Measurements from ENCODE around the gene FASTKD3. TPM values are rescaled to one million over a fixed set of nuclear protein-coding genes. Genes with fewer than 3 reads are reported as not detected.

FASTKD3 gene
- total RNA-seq, 1 donor from 2014 or later = 5.8 TPM

- H3K27me3 Mint-ChIP-seq (ENCODE audit: unreplicated experiment) = no peaks in the 10 kb centered on the region
- H3K4me1 Mint-ChIP-seq (ENCODE audit: unreplicated experiment) = peaks cover 10% of the 10 kb centered on the region
- peaks cover 38% of the 10 kb centered on the region for H3K36me3 Mint-ChIP-seq (ENCODE audit: unreplicated experiment)
- no peaks in the 10 kb centered on the region for H3K9me3 Mint-ChIP-seq (ENCODE audit: unreplicated experiment)
- DNase-seq (ENCODE audit: extremely low spot score, unreplicated experiment) = no peak
- peak overlapping the region; percentile 77 for H3K27ac Mint-ChIP-seq (ENCODE audit: unreplicated experiment)
- peak; percentile 65 for TF ChIP-seq CTCF (IDR thresholded peaks at IDR 0.05)
- no peak overlapping the region for H3K4me3 Mint-ChIP-seq (ENCODE audit: unreplicated experiment)
These were observed 18.1 kb upstream of the FASTKD3 start for GRCh38 chr5:7886849-7887475.

DNA sequence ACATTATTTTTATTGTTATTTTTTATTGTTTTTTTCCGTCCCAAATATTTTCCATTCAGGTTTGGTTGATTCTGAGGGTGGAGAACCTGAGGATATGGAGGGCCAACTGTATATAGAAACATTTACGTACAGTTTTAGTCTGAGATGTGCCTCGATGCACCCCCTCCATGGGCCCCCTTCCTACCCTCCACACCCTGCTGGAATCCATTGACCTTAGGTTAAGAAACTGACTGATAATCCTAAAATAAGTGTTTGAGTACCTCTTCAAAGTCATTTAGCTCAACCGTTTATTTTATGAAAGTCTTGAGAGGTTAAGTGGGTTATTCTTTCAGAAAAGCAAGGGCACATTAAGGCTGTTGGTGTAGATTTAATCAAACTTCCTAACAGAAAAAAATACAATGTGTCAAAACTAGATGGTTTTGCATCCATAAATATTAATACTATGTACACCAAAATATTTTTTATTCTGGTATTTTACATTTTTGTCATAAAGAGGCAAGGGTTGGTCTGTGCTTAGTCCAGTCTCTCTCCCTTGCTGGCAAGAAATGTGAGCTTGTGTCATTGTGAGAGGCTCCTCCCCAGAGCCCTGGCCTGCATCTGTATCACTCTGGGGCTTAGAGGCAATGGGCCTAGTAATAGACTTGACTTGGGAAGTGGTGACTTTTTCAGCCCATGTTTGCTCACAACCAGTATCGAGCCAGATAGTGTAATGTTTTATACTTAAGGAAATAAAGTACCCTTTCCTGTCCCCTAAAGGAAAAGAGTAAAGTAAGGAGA is 15.8 kb upstream of the FASTKD3 start:
- Mint-ChIP-seq H3K4me1 (ENCODE audit: unreplicated experiment) (peaks cover 10% of the 10 kb centered on the region), H3K27me3 (ENCODE audit: unreplicated experiment) (no peaks in the 10 kb centered on the region), H3K27ac (ENCODE audit: unreplicated experiment) (peak overlapping the region; percentile 6), H3K36me3 (ENCODE audit: unreplicated experiment) (peaks cover 43% of the 10 kb centered on the region), H3K9me3 (ENCODE audit: unreplicated experiment) (no peaks in the 10 kb centered on the region), H3K4me3 (ENCODE audit: unreplicated experiment) (no peak overlapping the region)
- DNase-seq (ENCODE audit: extremely low spot score, unreplicated experiment) = no peak
- no peak for TF ChIP-seq CTCF (IDR thresholded peaks at IDR 0.05)

DNA sequence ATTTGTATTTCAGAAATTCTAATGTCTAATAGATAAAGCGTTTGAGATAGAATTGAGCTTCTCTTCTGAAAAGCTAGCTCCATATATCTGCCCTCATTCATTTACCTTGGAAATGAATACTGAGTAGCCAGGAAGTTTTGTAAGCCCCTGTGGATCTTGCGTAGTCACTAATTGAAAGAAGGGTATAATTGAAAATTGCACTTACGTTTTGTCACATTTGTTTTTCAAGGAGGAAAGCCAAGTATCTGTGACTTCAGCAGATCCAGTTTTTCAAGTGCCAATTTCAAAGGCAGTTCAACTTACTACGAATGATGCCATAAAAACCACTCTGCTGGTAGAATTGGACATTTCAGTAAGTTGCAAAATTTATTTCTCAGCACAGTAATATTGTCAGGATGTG is 14.1 kb upstream of the FASTKD3 start:
- H3K27me3 Mint-ChIP-seq (ENCODE audit: unreplicated experiment) = no peaks in the 10 kb centered on the region
- no peaks in the 10 kb centered on the region for H3K9me3 Mint-ChIP-seq (ENCODE audit: unreplicated experiment)
- H3K36me3 Mint-ChIP-seq (ENCODE audit: unreplicated experiment) = peaks cover 50% of the 10 kb centered on the region
- no peak for DNase-seq (ENCODE audit: extremely low spot score, unreplicated experiment)
- peaks cover 13% of the 10 kb centered on the region for H3K4me1 Mint-ChIP-seq (ENCODE audit: unreplicated experiment)
- H3K27ac Mint-ChIP-seq (ENCODE audit: unreplicated experiment) = no peak overlapping the region
- TF ChIP-seq CTCF (IDR thresholded peaks at IDR 0.05) = no peak
- H3K4me3 Mint-ChIP-seq (ENCODE audit: unreplicated experiment) = no peak overlapping the region

- Mint-ChIP-seq H3K9me3 (ENCODE audit: unreplicated experiment) (no peaks in the 10 kb centered on the region), H3K4me3 (ENCODE audit: unreplicated experiment) (no peak overlapping the region), H3K27ac (ENCODE audit: unreplicated experiment) (no peak overlapping the region), H3K4me1 (ENCODE audit: unreplicated experiment) (peaks cover 12% of the 10 kb centered on the region), H3K27me3 (ENCODE audit: unreplicated experiment) (no peaks in the 10 kb centered on the region), H3K36me3 (ENCODE audit: unreplicated experiment) (peaks cover 54% of the 10 kb centered on the region)
- DNase-seq (ENCODE audit: extremely low spot score, unreplicated experiment) = no peak
- TF ChIP-seq CTCF (IDR thresholded peaks at IDR 0.05) = no peak
These were observed 13.0 kb upstream of the FASTKD3 start for GRCh38 chr5:7881816-7882215.

GRCh38 chr5:7881091-7881490 is 12.3 kb upstream of the FASTKD3 start:
- no peak overlapping the region for H3K27ac Mint-ChIP-seq (ENCODE audit: unreplicated experiment)

More at GRCh38 chr5:7881091-7881490, 12.3 kb upstream of the FASTKD3 start:
- Mint-ChIP-seq H3K9me3 (ENCODE audit: unreplicated experiment) (no peaks in the 10 kb centered on the region), H3K4me3 (ENCODE audit: unreplicated experiment) (no peak overlapping the region), H3K4me1 (ENCODE audit: unreplicated experiment) (peaks cover 12% of the 10 kb centered on the region), H3K27me3 (ENCODE audit: unreplicated experiment) (no peaks in the 10 kb centered on the region), H3K36me3 (ENCODE audit: unreplicated experiment) (peaks cover 54% of the 10 kb centered on the region)
- no peak for DNase-seq (ENCODE audit: extremely low spot score, unreplicated experiment)
- no peak for TF ChIP-seq CTCF (IDR thresholded peaks at IDR 0.05)

Data from osteocyte (in vitro differentiated cells).